Endothelial cell of umbilical vein (primary cell): ENCODE measurements around the gene NEIL3. TPM values are rescaled to one million over a fixed set of nuclear protein-coding genes. Genes with fewer than 3 reads are reported as not detected.
A peak's percentile ranks its signal among the peaks of the same experiment; 100 is the strongest.

Experiments
- BruUV-seq: library from RNA; stranded (reverse); fragments of 400-500 nt; replicated peaks from 2 replicates; lab custom pipeline; 2021; lab: Mats Ljungman, UMichigan
- CTCF ChIA-PET: fragments of 300-600, 350-600 bp; sonication (Branson Sonifier 250); formaldehyde crosslinking; loops from one replicate; lab custom pipeline; 2021; ENCODE audit warnings: antibody characterized with exemption, inconsistent platforms; lab: Charles Lee
- POLR2A ChIA-PET: fragments of 300-600, 350-600 bp; sonication (Branson Sonifier 250); formaldehyde crosslinking; loops from one replicate; lab custom pipeline; 2021; ENCODE audit warnings: antibody characterized with exemption, inconsistent platforms; lab: Charles Lee
- DNase-seq: peaks from one replicate; pipeline ENCODE4 v3.0.0-alpha.2; 2011; ENCODE audit warnings: low read depth, low spot score
- FAIRE-seq: peaks from 2 replicates; lab custom pipeline; 2011; peaks lifted over from hg19 to GRCh38; lab: Jason Lieb, UNC
- H2AFZ ChIP-seq: 2 replicates; pipeline ENCODE4 v1.6.0; 2012; ENCODE audit warnings: low read depth, low read length, control low read depth, inconsistent platforms
- H3K27ac ChIP-seq: 2 replicates; pipeline ENCODE4 v1.5.1; 2011; ENCODE audit warnings: low read depth, mild to moderate bottlenecking, control low read depth, low read length, moderate library complexity; ENCODE audit not compliant: insufficient read depth
- H3K27me3 ChIP-seq, 2 experiments: 2 replicates each; pipeline versions ENCODE4 v1.6.0 to v1.6.1; 2011; ENCODE audit warnings: low read length in 2 of 2, mixed read lengths in 1 of 2; ENCODE audit not compliant: control insufficient read depth in 2 of 2, insufficient read depth in 2 of 2
- H3K36me3 ChIP-seq, 2 experiments: 2 replicates in 1 of 2; 3 replicates in 1 of 2; pipeline ENCODE4 v1.5.1; 2011; ENCODE audit warnings: low read length in 2 of 2, mild to moderate bottlenecking in 1 of 2, moderate library complexity in 1 of 2; ENCODE audit not compliant: control insufficient read depth in 2 of 2, insufficient read depth in 2 of 2; ENCODE audit errors: extremely low read depth in 1 of 2
- H3K4me1 ChIP-seq: 3 replicates; pipeline ENCODE4 v1.5.1; 2011; ENCODE audit warnings: mild to moderate bottlenecking, low read length; ENCODE audit not compliant: control insufficient read depth, insufficient read depth; ENCODE audit errors: extremely low read depth
- H3K4me2 ChIP-seq: 2 replicates; pipeline ENCODE4 v1.6.1; 2011; ENCODE audit warnings: low read length, control low read depth, mixed read lengths; ENCODE audit not compliant: insufficient read depth
- H3K4me3 ChIP-seq, 3 experiments: fragments of 200-600 bp in 1 of 3; sonication (generic), shearing (Covaris generic) in 1 of 3; replicated peaks in 1 of 3; 2 replicates each; pipeline ENCODE4 v1.5.1; 2011 to 2016; ENCODE audit warnings: control low read depth in 3 of 3, low read length in 3 of 3, mild to moderate bottlenecking in 2 of 3, inconsistent platforms in 1 of 3, low read depth in 1 of 3, moderate library complexity in 1 of 3; ENCODE audit not compliant: insufficient read depth in 1 of 3
- H3K79me2 ChIP-seq: 2 replicates; pipeline ENCODE4 v1.6.0; 2012; ENCODE audit warnings: low read length, inconsistent platforms; ENCODE audit not compliant: control insufficient read depth, insufficient read depth
- H3K9ac ChIP-seq: replicated peaks from 2 replicates; pipeline ENCODE3; 2011; ENCODE audit warnings: low read length, control low read depth; ENCODE audit not compliant: insufficient read depth; ENCODE audit errors: extremely low read depth
- H3K9me1 ChIP-seq: replicated peaks from 3 replicates; pipeline ENCODE4 v1.6.0; 2011; ENCODE audit warnings: mild to moderate bottlenecking, low read length; ENCODE audit not compliant: control insufficient read depth, insufficient read depth; ENCODE audit errors: extremely low read depth
- H3K9me3 ChIP-seq: replicated peaks from 2 replicates; pipeline ENCODE4 v1.5.1; 2012; ENCODE audit warnings: low read length, inconsistent platforms; ENCODE audit not compliant: control insufficient read depth, insufficient read depth
- H4K20me1 ChIP-seq: replicated peaks from 2 replicates; pipeline ENCODE3; 2011; ENCODE audit warnings: mild to moderate bottlenecking, low read length; ENCODE audit not compliant: control insufficient read depth, insufficient read depth; ENCODE audit errors: extremely low read depth
- EZH2 ChIP-seq: IDR thresholded peaks from 2 replicates; pipeline ENCODE4 v1.6.1; 2012; ENCODE audit warnings: borderline replicate concordance, low read depth, mild to moderate bottlenecking, moderate library complexity, low read length, inconsistent platforms; ENCODE audit not compliant: severe bottlenecking
- FOS ChIP-seq: IDR thresholded peaks from 2 replicates; pipeline ENCODE4 v1.6.1; 2011; ENCODE audit warnings: mild to moderate bottlenecking, low read length, moderate library complexity, borderline replicate concordance; ENCODE audit not compliant: insufficient read depth
- GATA2 ChIP-seq: IDR thresholded peaks from 2 replicates; pipeline ENCODE4 v1.7.0; 2011; ENCODE audit warnings: low read depth, mild to moderate bottlenecking, moderate library complexity, mixed read lengths, low read length; ENCODE audit not compliant: insufficient read length, insufficient read depth
- JUN ChIP-seq: IDR thresholded peaks from 2 replicates; pipeline ENCODE4 v1.6.1; 2011; ENCODE audit warnings: borderline replicate concordance, low read depth; ENCODE audit not compliant: insufficient read length, insufficient read depth
- MYC ChIP-seq: IDR thresholded peaks from one replicate; pipeline ENCODE4 v1.6.1; 2011; ENCODE audit warnings: mild to moderate bottlenecking, low read depth, low read length
- POLR2A ChIP-seq: IDR thresholded peaks from 2 replicates; pipeline ENCODE4 v1.6.1; 2012; ENCODE audit warnings: low read depth, mild to moderate bottlenecking, control low read depth, low read length
- POLR2AphosphoS5 ChIP-seq: IDR thresholded peaks from 2 replicates; pipeline ENCODE4 v1.6.1; 2012; ENCODE audit warnings: low read depth, mild to moderate bottlenecking, control low read depth, low read length, moderate library complexity; ENCODE audit not compliant: insufficient read depth
- dilution Hi-C: fragments of 300-500 bp; cut with MboI; formaldehyde crosslinking; loops from one replicate; pipeline ENCODE4 v1.15.0; 2019; ENCODE audit warnings: low sequenced_read_pairs; ENCODE audit not compliant: extremely low pct_ligation_motif_present
- intact Hi-C: fragments of 100-400 bp; cut with micrococcal nuclease; formaldehyde crosslinking; loops from one replicate; pipeline ENCODE4 v1.10.0; 2022
- polyA plus RNA-seq, 4 experiments: library from polyadenylated mRNA; depleted of rRNA in 3 of 4; stranded (reverse) in 3 of 4; unstranded in 1 of 4; fragments of >200 nt; gene quantifications; 2 replicates each; pipeline versions ENCODE4 v1.2.1 to v1.2.3, GENCODE V29; 2011 to 2012; ENCODE audit warnings: missing spikeins in 1 of 4
- total RNA-seq: library from RNA; stranded (reverse); gene quantifications from 2 replicates; pipeline ENCODE4 v1.2.3, GENCODE V29; 2021
- TF ChIP-seq, protein P1 (sequence below): IDR thresholded peaks from 2 replicates; pipeline ENCODE4 v1.6.1; 2011; ENCODE audit not compliant: insufficient read depth, insufficient read length
- TF ChIP-seq, protein P2 (sequence below), 2 donors: IDR thresholded peaks; 1 replicate in 1 of 2; 2 replicates in 1 of 2; pipeline ENCODE4 v1.5.1; 2011; ENCODE audit warnings: low read length in 2 of 2, mild to moderate bottlenecking in 2 of 2, moderate library complexity in 2 of 2, control low read depth in 1 of 2, inconsistent platforms in 1 of 2, low read depth in 1 of 2; ENCODE audit not compliant: insufficient read depth in 1 of 2; ENCODE audit errors: extremely low read depth in 1 of 2

Gene NEIL3
- total and polyA plus RNA-seq, 2 donors (not counting 3 experiments of a cell fraction or from before 2014, with no cell fraction given) = 3.7 to 6.9 TPM

DNA sequence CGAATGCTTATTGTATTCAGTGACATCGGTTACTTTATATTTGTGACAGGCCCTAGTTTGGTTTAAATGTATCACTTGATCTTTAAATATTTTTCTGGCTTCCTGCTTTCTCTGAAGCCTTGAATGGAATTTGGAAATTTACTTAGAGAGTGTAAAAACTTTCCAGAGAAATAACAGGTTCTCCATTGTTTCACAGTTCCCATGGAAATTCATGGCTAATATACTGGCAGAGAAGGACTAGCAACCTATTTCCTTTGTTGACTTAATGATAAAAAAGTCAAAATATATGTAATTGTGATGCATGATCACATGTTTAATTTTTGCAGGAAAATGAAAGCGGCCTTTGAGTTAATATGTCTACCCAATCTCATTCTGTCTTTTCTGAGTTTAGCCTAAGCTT is 13.2 kb downstream of the NEIL3 start:
- peak overlapping the region; percentile 69 for H3K9ac ChIP-seq
- peaks cover 28% of the 10 kb centered on the region for H3K79me2 ChIP-seq
- H4K20me1 ChIP-seq = no peaks in the 10 kb centered on the region
- CTCF ChIA-PET = interaction anchor here (0.8 to 3.8 kb wide), 6 partner anchors 10 to 73 kb away, joined by 3 to 21 read pairs (median 8); partner anchors contain the start of gene NEIL3
- peak overlapping the region; percentile 33 for H3K27ac ChIP-seq
- peaks cover 13% of the 10 kb centered on the region for H3K4me1 ChIP-seq
- H3K4me2 ChIP-seq = peak overlapping the region; percentile 85
- no peaks in the 10 kb centered on the region for H3K36me3 ChIP-seq
- no peaks in the 10 kb centered on the region for H3K27me3 ChIP-seq
- H3K9me3 ChIP-seq = no peaks in the 10 kb centered on the region
- TF ChIP-seq, protein P1, sequence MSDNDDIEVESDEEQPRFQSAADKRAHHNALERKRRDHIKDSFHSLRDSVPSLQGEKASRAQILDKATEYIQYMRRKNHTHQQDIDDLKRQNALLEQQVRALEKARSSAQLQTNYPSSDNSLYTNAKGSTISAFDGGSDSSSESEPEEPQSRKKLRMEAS = no peak
- no peak for TF ChIP-seq GATA2
- no peak for TF ChIP-seq POLR2A
- TF ChIP-seq, protein P2, sequence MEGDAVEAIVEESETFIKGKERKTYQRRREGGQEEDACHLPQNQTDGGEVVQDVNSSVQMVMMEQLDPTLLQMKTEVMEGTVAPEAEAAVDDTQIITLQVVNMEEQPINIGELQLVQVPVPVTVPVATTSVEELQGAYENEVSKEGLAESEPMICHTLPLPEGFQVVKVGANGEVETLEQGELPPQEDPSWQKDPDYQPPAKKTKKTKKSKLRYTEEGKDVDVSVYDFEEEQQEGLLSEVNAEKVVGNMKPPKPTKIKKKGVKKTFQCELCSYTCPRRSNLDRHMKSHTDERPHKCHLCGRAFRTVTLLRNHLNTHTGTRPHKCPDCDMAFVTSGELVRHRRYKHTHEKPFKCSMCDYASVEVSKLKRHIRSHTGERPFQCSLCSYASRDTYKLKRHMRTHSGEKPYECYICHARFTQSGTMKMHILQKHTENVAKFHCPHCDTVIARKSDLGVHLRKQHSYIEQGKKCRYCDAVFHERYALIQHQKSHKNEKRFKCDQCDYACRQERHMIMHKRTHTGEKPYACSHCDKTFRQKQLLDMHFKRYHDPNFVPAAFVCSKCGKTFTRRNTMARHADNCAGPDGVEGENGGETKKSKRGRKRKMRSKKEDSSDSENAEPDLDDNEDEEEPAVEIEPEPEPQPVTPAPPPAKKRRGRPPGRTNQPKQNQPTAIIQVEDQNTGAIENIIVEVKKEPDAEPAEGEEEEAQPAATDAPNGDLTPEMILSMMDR (IDR thresholded peaks at IDR 0.05; ENCODE audit: extremely low read depth in 1 of 2, insufficient read depth in 1 of 2, low read depth in 1 of 2, low read length in 2 of 2) = no peak
- TF ChIP-seq FOS = no peak
- no peak for TF ChIP-seq MYC
- no peak for TF ChIP-seq EZH2
- no peak for TF ChIP-seq JUN
- no peak for TF ChIP-seq POLR2AphosphoS5
- peak overlapping the region; percentile 84 for H2AFZ ChIP-seq
- dilution Hi-C loops (no loop called here), intact Hi-C loops (loop anchor here (5.0 to 10.0 kb wide), 3 partner anchors 198 to 1001 kb away; partner anchors contain the start of gene VEGFC)
- POLR2A ChIA-PET = no interaction called here
- BruUV-seq = no TSS peak
- DNase-seq (peak; percentile 90), FAIRE-seq (no peak)
- no peaks in the 10 kb centered on the region for H3K9me1 ChIP-seq
- H3K4me3 ChIP-seq = peak overlapping the region in 2 of 3 experiments; percentile 6 to 51
